HG02852 (cell line): ENCODE measurements around the gene GAS7.

Source experiments
- ATAC-seq: cut with Tn5 transposase; IDR thresholded peaks from one replicate; pipeline ENCODE4 v1.9.1; 2021; ENCODE audit warnings: mild to moderate bottlenecking, moderate library complexity; ENCODE audit not compliant: unreplicated experiment

The GAS7 gene

GRCh38 chr17:10172778-10173177 lies 25.6 kb downstream of the GAS7 start:
- no peak for ATAC-seq

GRCh38 chr17:10172241-10172741 lies 26.1 kb downstream of the GAS7 start:
- ATAC-seq, result no peak

GRCh38 chr17:10171581-10171981 lies 26.8 kb downstream of the GAS7 start:
- no peak for ATAC-seq

GRCh38 chr17:10171122-10171571 lies 27.3 kb downstream of the GAS7 start:
- no peak for ATAC-seq

GRCh38 chr17:10170233-10170632 lies 28.2 kb downstream of the GAS7 start:
- ATAC-seq, result no peak

- ATAC-seq, result no peak
Observed at GRCh38 chr17:10169290-10169689, 29.1 kb downstream of the GAS7 start.

- ATAC-seq, result no peak
Observed at GRCh38 chr17:10166176-10166935, 32.0 kb downstream of the GAS7 start.

GRCh38 chr17:10162096-10162495 lies 36.3 kb downstream of the GAS7 start:
- peak; percentile 74 for ATAC-seq

GRCh38 chr17:10161386-10161785 lies 37.0 kb downstream of the GAS7 start:
- ATAC-seq, result no peak

GRCh38 chr17:10156948-10157607 lies 41.3 kb downstream of the GAS7 start:
- ATAC-seq, result peak; percentile 71

- ATAC-seq, result peak; percentile 24
Observed at GRCh38 chr17:10156599-10156947, 41.8 kb downstream of the GAS7 start.

GRCh38 chr17:10156077-10156435 lies 42.4 kb downstream of the GAS7 start:
- ATAC-seq, result no peak

- no peak for ATAC-seq
Observed at GRCh38 chr17:10155371-10156076, 42.9 kb downstream of the GAS7 start.

- ATAC-seq, result peak; percentile 43
Observed at GRCh38 chr17:10151667-10152496, 46.5 kb downstream of the GAS7 start.

- no peak for ATAC-seq
Observed at GRCh38 chr17:10149573-10150399, 48.6 kb downstream of the GAS7 start.

- no peak for ATAC-seq
Observed at GRCh38 chr17:10147761-10148415, 50.5 kb downstream of the GAS7 start.

- ATAC-seq, result no peak
Observed at GRCh38 chr17:10147040-10147439, 51.4 kb downstream of the GAS7 start.

GRCh38 chr17:10144982-10145381 lies 53.4 kb downstream of the GAS7 start:
- ATAC-seq, result no peak

GRCh38 chr17:10144456-10144855 lies 54.0 kb downstream of the GAS7 start:
- ATAC-seq, result no peak
